PC-9 (cell line): ENCODE data around the gene BANF2. TPM values are rescaled to one million over a fixed set of nuclear protein-coding genes. Genes with fewer than 3 reads are reported as not detected.

Source experiments
- BruUV-seq: library from RNA; stranded (reverse); fragments of 400-500 nt; replicated peaks from 2 replicates; lab custom pipeline; 2021; lab: Mats Ljungman, UMichigan
- CTCF ChIA-PET: fragments of 300-600 bp; sonication (Branson Sonifier 250); formaldehyde crosslinking; loops from one replicate; lab custom pipeline; 2022; ENCODE audit warnings: antibody characterized with exemption; lab: Charles Lee
- POLR2A ChIA-PET: fragments of 300-600 bp; sonication (Branson Sonifier 250); formaldehyde crosslinking; loops from one replicate; lab custom pipeline; 2022; ENCODE audit warnings: antibody characterized with exemption; ENCODE audit not compliant: unreplicated experiment; lab: Charles Lee
- DNase-seq, 2 experiments: peaks; one replicate each; pipeline versions ENCODE4 v3.0.0 to v3.0.0-alpha.2; 2015 to 2022; ENCODE audit warnings: mixed read lengths in 1 of 2
- H2AFZ ChIP-seq: fragments of 200-600 bp; sonication (generic); 2 replicates; pipeline ENCODE4 v1.8.1; 2017; ENCODE audit warnings: antibody characterized with exemption
- H3F3A ChIP-seq: fragments of 200-600 bp; sonication (generic); 2 replicates; pipeline ENCODE4 v1.8.1; 2017; ENCODE audit warnings: antibody characterized with exemption, mild to moderate bottlenecking, low read depth; ENCODE audit not compliant: insufficient read depth
- H3K27ac ChIP-seq: fragments of 200-600 bp; sonication (generic); 2 replicates; pipeline ENCODE4 v1.6.1; 2016; ENCODE audit warnings: mixed run types
- H3K27me3 ChIP-seq: fragments of 200-600 bp; sonication (generic); 2 replicates; pipeline ENCODE4 v1.6.1; 2016; ENCODE audit warnings: low read depth, mixed run types; ENCODE audit not compliant: insufficient read depth
- H3K36me3 ChIP-seq: fragments of 200-600 bp; sonication (generic); 2 replicates; pipeline ENCODE4 v1.6.1; 2016; ENCODE audit warnings: low read depth, mixed run types
- H3K4me1 ChIP-seq: fragments of 200-600 bp; sonication (generic); replicated peaks from 2 replicates; pipeline ENCODE4 v1.6.1; 2016; ENCODE audit warnings: mixed run types; ENCODE audit not compliant: insufficient read depth
- H3K4me2 ChIP-seq: fragments of 200-600 bp; sonication (generic); 2 replicates; pipeline ENCODE4 v1.6.1; 2017; ENCODE audit warnings: mixed run types
- H3K4me3 ChIP-seq: fragments of 200-600 bp; sonication (generic); 2 replicates; pipeline ENCODE4 v1.6.1; 2016; ENCODE audit warnings: mixed run types
- H3K79me2 ChIP-seq: fragments of 200-600 bp; sonication (generic); 2 replicates; pipeline ENCODE4 v1.6.1; 2017; ENCODE audit warnings: low read depth, mixed run types
- H3K9me2 ChIP-seq: fragments of 200-600 bp; sonication (generic); 2 replicates; pipeline ENCODE4 v1.8.1; 2017; ENCODE audit warnings: mild to moderate bottlenecking; ENCODE audit not compliant: insufficient read depth
- H3K9me3 ChIP-seq: fragments of 200-600 bp; sonication (generic); 2 replicates; pipeline ENCODE4 v1.8.1; 2016; ENCODE audit warnings: low read depth; ENCODE audit not compliant: insufficient read depth
- H4K20me1 ChIP-seq: fragments of 200-600 bp; sonication (generic); 2 replicates; pipeline ENCODE4 v1.8.1; 2017; ENCODE audit not compliant: insufficient read depth
- CTCF ChIP-seq: fragments of 200-600 bp; sonication (generic); conservative IDR thresholded peaks from 2 replicates; pipeline ENCODE4 v1.6.1; 2017; ENCODE audit warnings: mixed run types, antibody characterized with exemption, mild to moderate bottlenecking, moderate library complexity
- EZH2 ChIP-seq: fragments of 200-600 bp; sonication (generic); IDR thresholded peaks from 2 replicates; pipeline ENCODE4 v1.8.0; 2017; ENCODE audit warnings: antibody characterized with exemption, low read depth
- intact Hi-C: fragments of 100-400 bp; cut with micrococcal nuclease; formaldehyde crosslinking; loops from one replicate; pipeline ENCODE4 v1.10.0; 2022; ENCODE audit not compliant: unreplicated experiment
- total RNA-seq: library from RNA; stranded (reverse); gene quantifications from 2 replicates; pipeline ENCODE4 v1.2.3, GENCODE V29; 2021

BANF2 gene
- total RNA-seq, 1 experiment from 2014 or later: not detected

- no peak overlapping the region for H3K27ac ChIP-seq
- no peak overlapping the region for H2AFZ ChIP-seq
- H3K9me3 ChIP-seq: no peaks in the 10 kb centered on the region
- H3K4me3 ChIP-seq: no peak overlapping the region
- no peaks in the 10 kb centered on the region for H4K20me1 ChIP-seq
- no peak for DNase-seq
- ChIA-PET CTCF (interaction anchor here (0.6 kb wide), 1 partner anchor 358 kb away, joined by 3 read pairs; no protein-coding TSS in a partner anchor), POLR2A (interaction anchor here (0.6 kb wide), 1 partner anchor 23 kb away, joined by 4 read pairs; no protein-coding TSS in a partner anchor)
- intact Hi-C loops: loop anchor here (5.0 kb wide), 1 partner anchor 102 kb away; no protein-coding TSS in a partner anchor
- H3K9me2 ChIP-seq: no peaks in the 10 kb centered on the region
- H3F3A ChIP-seq: no peaks in the 10 kb centered on the region
- no TSS peak for BruUV-seq
- H3K79me2 ChIP-seq: no peaks in the 10 kb centered on the region
- H3K27me3 ChIP-seq: peaks cover 37% of the 10 kb centered on the region
- H3K4me1 ChIP-seq: peaks cover 5% of the 10 kb centered on the region; the same call in 1 of the 2 replicates
- TF ChIP-seq EZH2 (no peak), CTCF (no peak)
- no peaks in the 10 kb centered on the region for H3K36me3 ChIP-seq
- no peak overlapping the region for H3K4me2 ChIP-seq
Measured at GRCh38 chr20:17749978-17750721, 50.4 kb downstream of the BANF2 start.

- POLR2A ChIA-PET: no interaction called here
- no TSS peak for BruUV-seq
- TF ChIP-seq EZH2 (no peak), CTCF (no peak)
- no peak for DNase-seq
- Histone ChIP-seq H3K27me3 (peaks cover 36% of the 10 kb centered on the region), H3K4me1 (peaks cover 5% of the 10 kb centered on the region; the same call in 1 of the 2 replicates), H3F3A (no peaks in the 10 kb centered on the region), H3K27ac (no peak overlapping the region), H4K20me1 (no peaks in the 10 kb centered on the region), H3K36me3 (no peaks in the 10 kb centered on the region), H3K4me2 (no peak overlapping the region), H3K9me2 (no peaks in the 10 kb centered on the region), H3K4me3 (no peak overlapping the region), H2AFZ (no peak overlapping the region), H3K9me3 (no peaks in the 10 kb centered on the region), H3K79me2 (no peaks in the 10 kb centered on the region)
- intact Hi-C loops: no loop called here
- CTCF ChIA-PET: interaction anchor here (0.6 kb wide), 1 partner anchor 359 kb away, joined by 3 read pairs; no protein-coding TSS in a partner anchor
Measured at GRCh38 chr20:17750722-17751045, 50.9 kb downstream of the BANF2 start.

GRCh38 chr20:17751640-17752039 is 51.9 kb downstream of the BANF2 start:
- Histone ChIP-seq H3K36me3 (no peaks in the 10 kb centered on the region), H4K20me1 (no peaks in the 10 kb centered on the region), H3K79me2 (no peaks in the 10 kb centered on the region), H3K4me1 (peaks cover 5% of the 10 kb centered on the region; the same call in 1 of the 2 replicates), H3K4me3 (no peak overlapping the region), H3K9me2 (no peaks in the 10 kb centered on the region; the same call in 1 of the 2 replicates), H3F3A (no peaks in the 10 kb centered on the region), H3K4me2 (no peak overlapping the region), H3K27ac (no peak overlapping the region), H2AFZ (no peak overlapping the region), H3K27me3 (peaks cover 38% of the 10 kb centered on the region), H3K9me3 (no peaks in the 10 kb centered on the region)
- no peak for DNase-seq
- CTCF ChIA-PET: no interaction called here
- intact Hi-C loops: no loop called here
- no TSS peak for BruUV-seq
- POLR2A ChIA-PET: interaction anchor here (0.7 kb wide), 1 partner anchor 39 kb away, joined by 10 read pairs; no protein-coding TSS in a partner anchor
- TF ChIP-seq CTCF (no peak), EZH2 (no peak)
